Psoas muscle (tissue), 8 donors: ENCODE measurements around the gene OS9. TPM values are rescaled to one million over a fixed set of nuclear protein-coding genes. Genes with fewer than 3 reads are reported as not detected.

ENCODE experiments used
- ATAC-seq, 4 donors: fragments of 200-7000 bp; cut with Tn5 transposase; one replicate each; pipeline ENCODE4 v1.9.1; 2020; ENCODE audit warnings: moderate library complexity in 3 of 4, mild to moderate bottlenecking in 2 of 4
- DNase-seq, 2 donors: peaks; one replicate each; pipeline ENCODE4 v3.0.0-alpha.2; 2020
- H3K27ac ChIP-seq: fragments of 200-600 bp; one replicate; pipeline ENCODE4 v1.8.0; 2022
- H3K27me3 ChIP-seq, 3 donors: fragments of 200-600 bp in 1 of 3; one replicate each; pipeline versions ENCODE4 v1.6.1 to v1.8.0; 2013 to 2022; ENCODE audit warnings: low read length in 2 of 3, mild to moderate bottlenecking in 2 of 3, moderate library complexity in 1 of 3; ENCODE audit not compliant: insufficient read depth in 3 of 3
- H3K36me3 ChIP-seq, 2 donors: fragments of 200-600 bp in 1 of 2; one replicate each; pipeline versions ENCODE4 v1.6.1 to v1.8.0; 2013 to 2022; ENCODE audit warnings: low read depth in 1 of 2, mild to moderate bottlenecking in 1 of 2, moderate library complexity in 1 of 2; ENCODE audit not compliant: insufficient read depth in 1 of 2
- H3K4me1 ChIP-seq: fragments of 200-600 bp; one replicate; pipeline ENCODE4 v1.8.0; 2022
- H3K4me3 ChIP-seq: fragments of 200-600 bp; one replicate; pipeline ENCODE4 v1.8.0; 2022; ENCODE audit warnings: mild to moderate bottlenecking
- H3K9me3 ChIP-seq: fragments of 200-600 bp; one replicate; pipeline ENCODE4 v1.8.0; 2022
- CTCF ChIP-seq: fragments of 200-600 bp; IDR thresholded peaks from one replicate; pipeline ENCODE4 v1.8.0; 2022; ENCODE audit warnings: antibody characterized with exemption
- WGBS, 3 donors: extraction: QIAGEN DNeasy Blood & Tissue Kit; methylation state at CpG; one replicate each; pipeline versions ENCODE4 v1.1.6 to v1.1.7; 2013; 5-methylcytosine and 5-hydroxymethylcytosine counted together
- intact Hi-C, 2 donors: fragments of 100-400 bp; cut with DNase I; formaldehyde crosslinking; loops; one replicate each; pipeline versions ENCODE4 v1.11.0 to v1.14.2; 2022
- polyA plus RNA-seq, 3 donors: library from polyadenylated mRNA; stranded (reverse); fragments of 200-250 nt; gene quantifications; one replicate each; pipeline ENCODE4 v1.2.3, GENCODE V29; 2013
- total RNA-seq, 4 donors: library from RNA; stranded (reverse); fragmentation: NEBNext Ultra II Directional in 2 of 4; extraction: Animal tissue kit (Norgen Biotek cat#: 25700) in 2 of 4; gene quantifications; one replicate each; pipeline versions ENCODE4 v1.2.1 to v1.2.4, GENCODE V29; 2021 to 2023
- donor health status: healthy with polysubstance abuse.
- donor health status: DM: no; HTN: no; CAD: no; lungs with moderate emphysema.
- donor health status: Bipolar disorder and iron deficiency.
- donor health status: healthy.
- donor health status: DM: yes; HTN: yes; CAD: no.
- donor health status: DM: no; HTN: no; CAD: no.
- donor health status: DM: no; HTN: no; CAD: no.
- donor health status: DM: yes; HTN: yes; CAD: no.

The OS9 gene
- total and polyA plus RNA-seq, 7 donors: 53.0 to 76.4 (median 63.8) TPM

DNA sequence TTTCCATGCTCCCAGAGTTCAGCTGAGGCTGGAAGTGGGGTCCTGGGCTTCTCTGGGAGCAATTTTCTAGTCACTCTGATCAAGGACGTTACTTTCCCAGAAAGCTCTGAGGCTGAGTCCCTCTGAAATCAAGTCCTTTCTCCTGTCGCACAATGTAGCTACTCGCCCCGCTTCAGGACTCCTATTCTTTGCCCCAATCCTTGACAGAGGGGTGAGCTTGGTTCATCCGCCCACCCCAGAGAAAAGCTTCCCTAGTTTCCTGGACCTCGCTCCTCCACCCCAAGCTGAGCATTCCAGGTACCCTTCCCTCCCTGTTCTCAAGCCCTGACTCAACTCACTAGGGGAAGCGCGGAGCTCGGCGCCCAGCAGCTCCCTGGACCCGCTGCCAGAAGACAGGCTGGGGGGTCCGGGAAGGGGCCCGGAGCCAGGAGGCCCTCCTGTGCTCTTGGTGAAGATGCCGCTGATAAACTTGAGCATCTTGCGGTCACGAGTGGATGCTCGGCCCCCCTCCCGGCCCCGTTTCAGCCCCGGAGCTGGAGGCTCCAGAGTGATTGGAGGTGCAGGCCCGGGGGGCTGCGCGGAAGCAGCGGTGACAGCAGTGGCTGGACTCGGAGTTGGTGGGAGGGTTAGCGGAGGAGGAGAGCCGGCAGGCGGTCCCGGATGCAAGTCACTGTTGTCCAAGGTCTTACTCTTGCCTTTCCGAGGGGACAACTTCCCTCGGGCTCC, 43.0 kb downstream of the OS9 start:
- no peak overlapping the region for H3K27ac ChIP-seq
- peaks cover 25% of the 10 kb centered on the region for H3K4me1 ChIP-seq
- H3K9me3 ChIP-seq: no peaks in the 10 kb centered on the region
- ATAC-seq (no peak), DNase-seq (no peak)
- 20 to 22% (median 22%) methylated on average over 29 to 31 of the region's 31 CpGs for WGBS, 3 donors
- H3K27me3 ChIP-seq: peaks cover 0 to 66% (median 25%) of the 10 kb centered on the region in 3 donors
- TF ChIP-seq CTCF: no peak
- H3K4me3 ChIP-seq: peak overlapping the region; percentile 65
- H3K36me3 ChIP-seq: no peaks in the 10 kb centered on the region
- intact Hi-C loops: no loop called here

GRCh38 chr12:57737467-57738460, 43.8 kb downstream of the OS9 start:
- H3K4me1 ChIP-seq: peaks cover 25% of the 10 kb centered on the region
- no peaks in the 10 kb centered on the region for H3K9me3 ChIP-seq
- TF ChIP-seq CTCF: peak; percentile 24
- peak; percentile 16 to 26 (median 20) for ATAC-seq
- H3K36me3 ChIP-seq: no peaks in the 10 kb centered on the region
- DNase-seq: no peak
- peak overlapping the region; percentile 65 for H3K4me3 ChIP-seq
- H3K27me3 ChIP-seq: peaks cover 0 to 66% (median 25%) of the 10 kb centered on the region in 3 donors
- intact Hi-C loops: no loop called here
- WGBS, 3 donors: 3 to 8% (median 7%) methylated on average over 48 to 110 of the region's 110 CpGs
- H3K27ac ChIP-seq: no peak overlapping the region

GRCh38 chr12:57738661-57739237, 44.8 kb downstream of the OS9 start, which contains the start of gene AGAP2:
Gene AGAP2, minus strand, starts transcription at chr12:57738742. Its CDS starts 496 bp downstream, at chr12:57738246.
- H3K27ac ChIP-seq: no peak within 1 kb of the TSS
- WGBS, 3 donors: 4 to 10% (median 9%) methylated on average over 13 to 36 of the region's 36 CpGs
- TF ChIP-seq CTCF: no peak
- H3K4me3 ChIP-seq: peak within 1 kb of the TSS; percentile 65
- H3K36me3 ChIP-seq: no peaks in the 10 kb centered on the region
- no peak for DNase-seq
- H3K27me3 ChIP-seq: peaks cover 0 to 66% (median 23%) of the 10 kb centered on the region in 3 donors
- peaks cover 25% of the 10 kb centered on the region for H3K4me1 ChIP-seq
- intact Hi-C loops: no loop called here
- H3K9me3 ChIP-seq: no peaks in the 10 kb centered on the region
- no peak for ATAC-seq

- peaks cover 0 to 59% (median 23%) of the 10 kb centered on the region in 3 donors for H3K27me3 ChIP-seq
- no peak overlapping the region for H3K27ac ChIP-seq
- no peaks in the 10 kb centered on the region for H3K9me3 ChIP-seq
- intact Hi-C loops: no loop called here
- no peak for TF ChIP-seq CTCF
- peaks cover 29% of the 10 kb centered on the region for H3K4me1 ChIP-seq
- no peak for DNase-seq
- H3K4me3 ChIP-seq: no peak overlapping the region
- no peaks in the 10 kb centered on the region for H3K36me3 ChIP-seq
- 11 to 16% (median 11%) methylated on average over 7 of the region's 7 CpGs for WGBS, 3 donors
- no peak for ATAC-seq
Observed at GRCh38 chr12:57739387-57739786, 45.5 kb downstream of the OS9 start.
